H7 (cell line): ENCODE measurements around the gene MT1A. TPM values are rescaled to one million over a fixed set of nuclear protein-coding genes. Genes with fewer than 3 reads are reported as not detected.

ENCODE experiments used
- DNase-seq: peaks from one replicate; pipeline ENCODE4 v3.0.0; 2012
- H3K27me3 ChIP-seq: 2 replicates; pipeline ENCODE4 v1.6.0; 2011; ENCODE audit warnings: mild to moderate bottlenecking, low read length; ENCODE audit not compliant: control insufficient read depth, insufficient read depth
- H3K36me3 ChIP-seq: replicated peaks from 2 replicates; pipeline ENCODE4 v1.5.1; 2011; ENCODE audit warnings: low read length; ENCODE audit not compliant: control insufficient read depth, insufficient read depth
- H3K4me3 ChIP-seq: 2 replicates; pipeline ENCODE4 v1.5.1; 2011; ENCODE audit warnings: low read depth, mild to moderate bottlenecking, control low read depth, low read length, moderate library complexity; ENCODE audit not compliant: insufficient read depth
- total RNA-seq: library from RNA; depleted of rRNA; stranded (reverse); fragments of >200 nt; shearing (Covaris generic); gene quantifications from 2 replicates; pipeline ENCODE4 v1.2.3, GENCODE V29; 2014; rRNA removed

MT1A gene
- total RNA-seq, 1 experiment from 2014 or later = 1.1 TPM

GRCh38 chr16:56682703-56683397, 44.4 kb downstream of the MT1A start:
- no peak for DNase-seq
- peak overlapping the region; percentile 74 for H3K4me3 ChIP-seq
- H3K36me3 ChIP-seq = no peaks in the 10 kb centered on the region
- peaks cover 4% of the 10 kb centered on the region; the same call in 1 of the 2 replicates for H3K27me3 ChIP-seq

DNA sequence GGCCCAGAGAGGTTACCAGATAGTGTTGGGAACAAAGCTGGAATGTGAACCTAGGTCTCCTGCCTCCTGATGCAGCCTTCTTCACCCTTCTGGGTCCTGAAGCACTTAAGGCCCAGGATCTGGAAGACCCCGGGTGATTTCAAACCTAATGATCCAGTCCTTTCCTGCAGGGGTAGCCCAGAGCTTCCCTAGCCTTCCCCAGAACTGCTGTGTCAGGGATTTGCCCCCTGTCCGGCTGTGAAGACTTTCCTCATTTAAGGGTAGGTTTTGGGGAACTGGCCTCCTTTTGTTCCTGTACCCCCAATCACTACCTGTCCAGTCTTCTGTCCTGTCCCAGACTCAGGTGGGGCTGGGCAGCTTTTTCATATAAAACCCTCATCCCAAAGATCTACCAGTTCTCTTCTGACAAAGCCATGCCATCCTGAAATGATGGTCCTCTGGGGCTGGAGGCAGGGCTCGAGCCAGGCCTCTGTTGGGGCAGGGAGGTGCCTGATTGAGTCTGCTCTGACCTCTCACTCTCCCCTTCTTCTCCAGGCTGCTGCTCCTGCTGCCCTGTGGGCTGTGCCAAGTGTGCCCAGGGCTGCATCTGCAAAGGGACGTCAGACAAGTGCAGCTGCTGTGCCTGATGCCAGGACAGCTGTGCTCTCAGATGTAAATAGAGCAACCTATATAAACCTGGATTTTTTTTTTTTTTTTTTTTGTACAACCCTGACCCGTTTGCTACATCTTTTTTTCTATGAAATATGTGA, 45.1 kb downstream of the MT1A start:
- Histone ChIP-seq H3K4me3 (peak overlapping the region; percentile 74; the same call in 1 of the 2 replicates), H3K27me3 (peaks cover 4% of the 10 kb centered on the region; the same call in 1 of the 2 replicates), H3K36me3 (no peaks in the 10 kb centered on the region)
- no peak for DNase-seq

- DNase-seq = no peak
- Histone ChIP-seq H3K36me3 (no peaks in the 10 kb centered on the region), H3K4me3 (no peak overlapping the region), H3K27me3 (peaks cover 4% of the 10 kb centered on the region; the same call in 1 of the 2 replicates)
Measured at GRCh38 chr16:56684256-56684925, 45.9 kb downstream of the MT1A start.

DNA sequence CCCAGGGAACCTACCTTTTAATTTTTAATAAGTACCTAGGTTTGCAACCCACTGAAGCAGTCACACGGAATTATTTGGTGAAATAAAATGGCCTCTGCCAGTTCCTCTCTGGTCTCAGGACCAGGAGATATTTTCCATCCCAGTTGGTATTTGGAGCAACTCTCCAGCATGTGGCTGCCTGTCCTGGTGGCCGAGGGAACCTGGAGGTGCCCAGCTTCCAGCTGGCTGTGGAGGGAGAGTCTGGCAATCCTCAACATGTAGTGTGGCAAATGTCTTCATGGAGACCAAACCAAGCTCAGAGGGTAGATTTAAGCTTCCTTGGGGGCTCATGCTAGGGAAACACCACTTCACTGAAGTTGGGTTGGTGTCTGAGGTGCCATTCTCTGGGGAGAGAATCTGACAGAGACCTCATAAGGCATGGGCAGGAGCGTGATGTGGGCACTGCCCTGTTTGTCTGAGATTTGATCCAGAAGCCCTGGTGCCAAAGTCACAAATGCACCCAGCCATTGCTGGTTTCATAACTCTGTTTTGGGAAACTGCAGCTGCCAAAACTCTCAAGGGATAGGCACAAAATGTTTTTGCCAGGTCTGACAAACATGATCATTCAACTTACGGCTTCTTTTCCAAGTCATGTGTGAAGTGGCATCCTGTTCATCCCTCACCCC, 46.6 kb downstream of the MT1A start:
- Histone ChIP-seq H3K4me3 (no peak overlapping the region), H3K27me3 (peaks cover 4% of the 10 kb centered on the region; the same call in 1 of the 2 replicates), H3K36me3 (no peaks in the 10 kb centered on the region)
- DNase-seq = no peak

DNA sequence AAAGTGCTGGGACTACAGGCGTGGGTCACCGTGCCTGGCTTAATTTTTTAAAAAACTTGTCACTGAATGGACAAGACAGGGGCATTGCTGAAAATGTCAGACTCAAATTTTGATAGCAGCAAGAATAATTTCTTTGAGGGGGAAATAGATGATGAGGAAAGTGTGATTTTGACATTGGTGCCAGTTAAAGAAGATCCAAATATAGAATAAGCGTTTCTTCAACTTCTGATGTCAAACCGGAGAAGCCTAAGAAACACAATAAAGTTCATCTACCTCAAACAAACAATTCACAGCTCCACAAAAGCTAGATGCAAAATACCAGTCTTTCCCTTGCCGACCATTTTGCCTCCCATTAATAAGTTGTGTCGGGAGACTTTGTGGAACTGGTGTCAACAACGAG, 48.3 kb downstream of the MT1A start:
- no peak for DNase-seq
- Histone ChIP-seq H3K4me3 (no peak overlapping the region), H3K36me3 (no peaks in the 10 kb centered on the region), H3K27me3 (peaks cover 3% of the 10 kb centered on the region; the same call in 1 of the 2 replicates)

DNA sequence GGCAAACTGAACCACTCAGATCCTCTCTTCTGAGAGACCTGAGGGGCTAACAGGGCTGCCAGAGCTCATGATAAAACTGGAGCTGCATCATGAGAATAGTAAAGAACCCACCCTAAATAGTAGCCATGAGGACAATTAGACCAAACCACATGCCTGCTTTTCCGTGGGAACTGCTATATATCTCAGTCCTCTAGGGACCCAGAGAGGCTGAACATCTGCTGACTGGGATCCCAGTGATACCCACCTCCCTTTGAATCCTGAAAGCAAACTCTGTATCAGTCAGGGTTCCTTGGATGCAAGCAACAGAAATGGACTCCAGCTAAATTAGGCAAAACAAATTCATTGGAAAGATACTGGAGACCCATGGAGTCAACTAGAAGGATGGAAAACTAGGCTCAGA, 50.3 kb downstream of the MT1A start:
- no peaks in the 10 kb centered on the region for H3K36me3 ChIP-seq
- no peak for DNase-seq
- H3K4me3 ChIP-seq = no peak overlapping the region
- H3K27me3 ChIP-seq = no peaks in the 10 kb centered on the region

GRCh38 chr16:56689171-56689570, 50.7 kb downstream of the MT1A start:
- Histone ChIP-seq H3K27me3 (no peaks in the 10 kb centered on the region), H3K4me3 (no peak overlapping the region), H3K36me3 (no peaks in the 10 kb centered on the region)
- no peak for DNase-seq

Other genes starting within 250 kb of the MT1A start
- 83.1 and 91.1 TPM in 2 replicates for gene AMFR, start 213.1 kb upstream of the MT1A start, total RNA-seq
- gene NUDT21, start 187.3 kb upstream of the MT1A start, total RNA-seq = 158 and 160 TPM in 2 replicates
- 70.2 and 74.1 TPM in 2 replicates for gene OGFOD1, start 187.1 kb upstream of the MT1A start, total RNA-seq
- gene BBS2, start 118.6 kb upstream of the MT1A start, total RNA-seq = 22.2 and 38.8 TPM in 2 replicates
- not detected in 2 replicates for gene MT4, start 73.6 kb upstream of the MT1A start, total RNA-seq
- gene MT3, start 49.1 kb upstream of the MT1A start, total RNA-seq = 0.31 TPM in 1 of 2 replicates, not detected in the other
- gene MT2A, start 30.1 kb upstream of the MT1A start, total RNA-seq = 31.9 and 36.9 TPM in 2 replicates
- gene MT1E, start 12.9 kb upstream of the MT1A start, total RNA-seq = 22.3 and 35.8 TPM in 2 replicates
- gene MT1M, start 6.0 kb upstream of the MT1A start, total RNA-seq = 0.80 and 0.81 TPM in 2 replicates
- not detected in 2 replicates for gene MT1B, start 13.2 kb downstream of the MT1A start, total RNA-seq
- 11.8 and 13.4 TPM in 2 replicates for gene MT1F, start 19.3 kb downstream of the MT1A start, total RNA-seq
- gene MT1G, start 29.4 kb downstream of the MT1A start, total RNA-seq = 20.3 and 38.1 TPM in 2 replicates
- 3.0 and 3.8 TPM in 2 replicates for gene MT1H, start 31.1 kb downstream of the MT1A start, total RNA-seq
- 138 and 157 TPM in 2 replicates for gene MT1X, start 43.8 kb downstream of the MT1A start, total RNA-seq
- gene NUP93, start 91.5 kb downstream of the MT1A start, total RNA-seq = 133 and 144 TPM in 2 replicates
- gene SLC12A3, start 226.5 kb downstream of the MT1A start, total RNA-seq = not detected in 2 replicates